T-helper 1 cell treated with Interleukin-12 subunit alpha and Interleukin-12 subunit beta and Interleukin-4 antibody, amounts not matched to agents 30 μg/mL and 1 μg/mL, for 36 hours (primary cell): ENCODE data around the gene BAHCC1.

Source experiments
- H3K27ac Mint-ChIP-seq: one replicate; pipeline ENCODE4 v1.8.0; 2021; ENCODE audit warnings: mild to moderate bottlenecking, mixed read lengths
- H3K27me3 Mint-ChIP-seq: one replicate; pipeline ENCODE4 v1.8.0; 2021; ENCODE audit warnings: low read depth, mixed read lengths
- H3K36me3 Mint-ChIP-seq: one replicate; pipeline ENCODE4 v1.8.0; 2021; ENCODE audit warnings: low read depth, mixed read lengths
- H3K4me1 Mint-ChIP-seq: one replicate; pipeline ENCODE4 v1.8.0; 2021; ENCODE audit warnings: low read depth, mixed read lengths
- H3K4me3 Mint-ChIP-seq: one replicate; pipeline ENCODE4 v1.8.0; 2021; ENCODE audit warnings: mild to moderate bottlenecking, moderate library complexity, mixed read lengths
- H3K9me3 Mint-ChIP-seq: one replicate; pipeline ENCODE4 v1.8.0; 2021; ENCODE audit warnings: mixed read lengths

The BAHCC1 gene

DNA sequence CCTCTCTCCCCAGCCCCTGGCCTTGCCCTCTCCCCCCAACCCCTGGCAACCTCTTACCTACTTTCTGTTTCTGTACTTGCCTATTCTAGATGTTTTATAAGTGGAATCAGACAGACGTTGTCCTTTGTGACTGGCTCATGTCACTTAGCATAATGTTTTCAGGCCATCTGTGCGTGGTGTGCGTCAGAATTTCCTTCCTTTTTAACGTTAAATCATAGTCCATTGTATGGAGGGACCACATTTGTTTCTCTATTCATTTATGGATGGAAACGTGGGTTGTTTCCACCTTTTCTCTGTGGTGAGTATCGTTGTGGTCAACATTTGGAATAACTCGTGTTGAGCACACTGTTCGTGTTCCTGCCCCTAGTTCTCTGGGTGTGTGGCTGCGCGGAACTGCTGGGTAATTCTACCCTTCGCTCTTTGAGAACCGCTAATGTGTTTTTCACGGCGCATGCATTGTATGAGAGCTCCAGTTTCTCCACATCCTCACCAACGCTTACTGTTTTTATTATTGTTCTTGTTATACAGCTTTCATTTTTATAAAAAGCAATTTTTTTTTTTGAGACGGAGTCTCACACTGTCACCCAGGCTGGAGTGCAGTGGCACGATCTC is 91.0 kb downstream of the BAHCC1 start:
- no peaks in the 10 kb centered on the region for H3K36me3 Mint-ChIP-seq
- peak overlapping the region; percentile 7 for H3K4me3 Mint-ChIP-seq
- H3K27me3 Mint-ChIP-seq, result peaks cover 34% of the 10 kb centered on the region
- H3K4me1 Mint-ChIP-seq, result peaks cover 9% of the 10 kb centered on the region
- H3K9me3 Mint-ChIP-seq, result no peaks in the 10 kb centered on the region
- peak overlapping the region; percentile 27 for H3K27ac Mint-ChIP-seq

DNA sequence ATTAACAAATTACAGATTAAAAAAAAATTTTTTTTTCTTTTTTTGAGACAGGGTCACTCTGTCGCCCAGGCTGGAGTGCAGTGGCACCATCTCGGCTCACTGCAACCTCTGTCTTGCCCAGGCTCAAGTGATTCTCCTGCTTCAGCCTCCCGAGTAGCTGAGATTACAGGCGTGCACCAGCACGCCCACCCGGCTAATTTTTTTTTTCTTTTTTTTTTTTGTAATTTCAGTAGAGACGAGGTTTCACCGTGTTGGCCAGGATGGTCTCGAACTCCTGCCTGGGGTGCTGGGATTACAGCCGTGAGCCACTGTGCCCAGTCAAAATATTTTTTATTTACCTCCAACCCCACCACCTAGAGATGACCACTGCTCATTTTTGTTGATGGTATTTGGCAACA is 91.8 kb downstream of the BAHCC1 start:
- Mint-ChIP-seq H3K4me3 (peak overlapping the region; percentile 59), H3K27me3 (peaks cover 29% of the 10 kb centered on the region), H3K9me3 (no peaks in the 10 kb centered on the region), H3K36me3 (no peaks in the 10 kb centered on the region), H3K27ac (no peak overlapping the region), H3K4me1 (peaks cover 9% of the 10 kb centered on the region)

DNA sequence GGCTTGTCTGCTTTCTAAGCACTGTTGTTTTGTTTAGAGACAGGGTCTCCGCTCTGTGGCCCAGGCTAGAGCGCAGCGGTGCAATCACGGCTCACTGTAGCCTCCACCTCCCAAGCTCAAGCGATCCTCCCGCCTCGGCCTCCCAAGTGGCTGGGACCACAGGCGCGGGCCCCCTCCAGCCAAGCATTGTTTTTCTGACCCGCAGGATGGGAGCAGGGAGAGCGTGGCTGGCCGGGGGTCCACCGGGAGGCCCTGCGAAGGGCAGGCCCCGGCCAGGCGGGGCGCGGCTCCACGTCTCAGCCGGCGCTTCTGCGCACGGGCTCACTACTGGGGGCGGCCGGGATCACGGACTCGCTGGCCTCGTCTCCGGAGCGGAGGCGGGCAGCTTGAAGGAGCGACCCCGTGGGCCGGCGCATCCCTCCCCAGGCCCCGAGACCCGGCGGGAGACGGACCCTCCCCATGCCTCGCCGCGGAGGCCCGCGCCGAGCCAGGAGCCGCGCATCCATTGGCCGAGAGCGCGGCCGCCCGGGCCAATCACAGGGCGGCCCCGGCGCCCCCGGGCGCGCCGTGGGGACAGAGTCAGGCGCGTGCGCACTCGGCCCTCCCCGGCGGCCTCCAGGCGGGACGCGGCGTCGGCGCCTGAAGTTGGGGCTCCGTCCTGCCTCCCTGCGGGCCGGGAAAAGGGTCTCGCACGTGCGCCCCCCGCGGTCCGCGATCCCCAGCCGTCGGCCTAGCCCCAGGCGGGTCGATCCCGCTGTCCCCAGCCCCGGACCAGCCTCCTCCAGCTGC is 92.4 kb downstream of the BAHCC1 start:
- Mint-ChIP-seq H3K27ac (no peak overlapping the region), H3K27me3 (peaks cover 23% of the 10 kb centered on the region), H3K4me3 (peak overlapping the region; percentile 59), H3K4me1 (peaks cover 9% of the 10 kb centered on the region), H3K36me3 (no peaks in the 10 kb centered on the region), H3K9me3 (no peaks in the 10 kb centered on the region)

DNA sequence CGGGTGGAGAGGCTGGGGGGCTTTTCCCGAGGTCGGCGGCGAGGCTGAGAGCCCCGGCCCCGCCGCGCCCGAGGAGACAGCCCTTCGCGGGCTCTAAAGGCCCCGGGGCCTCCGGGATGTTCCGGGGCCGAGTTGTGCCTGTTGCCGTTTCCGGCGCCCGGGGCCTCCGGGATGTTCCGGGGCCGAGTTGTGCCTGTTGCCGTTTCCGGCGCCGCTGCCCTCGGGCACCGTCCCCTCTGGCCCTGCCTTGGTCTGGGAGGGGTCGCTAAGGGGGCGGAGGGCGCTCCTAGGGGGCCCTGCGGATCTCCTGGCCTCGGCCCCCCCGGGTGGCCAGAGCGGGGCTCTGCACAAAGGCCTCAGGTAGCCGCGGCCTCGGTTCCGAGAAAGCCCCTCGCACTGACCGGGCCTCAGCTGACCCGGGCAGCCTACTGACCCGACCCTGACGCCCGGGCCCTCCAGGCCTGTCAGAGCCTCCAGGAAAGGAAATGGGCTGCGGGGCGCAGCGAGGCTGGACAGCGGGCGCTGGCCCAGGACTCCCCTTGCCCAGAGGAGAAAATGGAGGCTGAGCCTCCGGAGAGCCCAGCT is 93.1 kb downstream of the BAHCC1 start:
- Mint-ChIP-seq H3K27me3 (peaks cover 18% of the 10 kb centered on the region), H3K4me3 (no peak overlapping the region), H3K4me1 (peaks cover 9% of the 10 kb centered on the region), H3K27ac (no peak overlapping the region), H3K36me3 (no peaks in the 10 kb centered on the region), H3K9me3 (no peaks in the 10 kb centered on the region)

DNA sequence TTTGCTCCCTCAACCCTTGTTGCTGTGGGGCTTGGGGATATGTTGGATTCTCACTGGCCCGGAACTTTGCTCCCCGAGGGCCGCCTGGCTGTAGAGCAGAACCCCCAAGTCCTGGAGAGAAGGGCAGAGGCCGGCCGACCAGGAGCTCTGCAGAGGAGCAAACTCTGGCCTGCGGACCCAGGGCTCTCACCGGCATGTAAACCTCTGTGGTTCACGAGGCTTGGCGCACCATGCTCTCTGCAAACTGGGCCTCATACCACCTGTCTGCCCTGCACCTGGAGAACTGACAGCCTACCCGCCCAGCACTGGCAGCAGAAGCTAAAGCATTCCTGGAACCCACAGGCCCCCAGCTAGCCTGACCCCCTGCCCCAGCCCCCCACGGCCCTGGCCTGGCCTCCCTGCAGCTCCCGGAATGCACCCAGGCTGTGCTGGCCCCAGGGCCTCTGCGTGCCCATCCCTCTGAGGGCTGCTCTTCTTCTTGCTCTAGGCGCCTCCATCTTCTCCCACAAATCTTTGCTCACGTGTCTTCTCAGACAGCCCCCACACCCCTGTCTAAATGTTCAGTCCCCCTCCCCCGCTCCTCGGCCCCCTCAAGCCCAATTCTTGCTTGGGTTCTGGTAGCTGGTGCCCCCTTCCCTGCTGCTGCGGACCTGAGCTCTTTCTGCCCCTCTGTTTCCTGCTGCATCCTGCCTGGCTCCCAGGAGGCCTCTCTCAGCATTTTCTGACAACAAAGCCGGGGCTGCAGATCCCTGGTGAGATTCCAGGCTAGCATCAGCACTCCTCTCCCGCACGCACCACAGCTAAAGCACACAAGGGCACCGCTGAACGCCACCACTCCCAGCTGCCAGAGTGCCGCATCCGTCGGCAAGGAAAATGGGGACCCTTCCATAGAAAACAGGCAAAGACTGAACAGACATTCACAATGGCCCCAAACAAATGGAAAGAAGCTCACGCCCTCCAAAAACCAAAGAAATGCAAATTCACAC is 94.0 kb downstream of the BAHCC1 start:
- Mint-ChIP-seq H3K27ac (peak overlapping the region; percentile 74), H3K4me3 (peak overlapping the region; percentile 79), H3K36me3 (no peaks in the 10 kb centered on the region), H3K27me3 (peaks cover 18% of the 10 kb centered on the region), H3K9me3 (no peaks in the 10 kb centered on the region), H3K4me1 (peaks cover 9% of the 10 kb centered on the region)

DNA sequence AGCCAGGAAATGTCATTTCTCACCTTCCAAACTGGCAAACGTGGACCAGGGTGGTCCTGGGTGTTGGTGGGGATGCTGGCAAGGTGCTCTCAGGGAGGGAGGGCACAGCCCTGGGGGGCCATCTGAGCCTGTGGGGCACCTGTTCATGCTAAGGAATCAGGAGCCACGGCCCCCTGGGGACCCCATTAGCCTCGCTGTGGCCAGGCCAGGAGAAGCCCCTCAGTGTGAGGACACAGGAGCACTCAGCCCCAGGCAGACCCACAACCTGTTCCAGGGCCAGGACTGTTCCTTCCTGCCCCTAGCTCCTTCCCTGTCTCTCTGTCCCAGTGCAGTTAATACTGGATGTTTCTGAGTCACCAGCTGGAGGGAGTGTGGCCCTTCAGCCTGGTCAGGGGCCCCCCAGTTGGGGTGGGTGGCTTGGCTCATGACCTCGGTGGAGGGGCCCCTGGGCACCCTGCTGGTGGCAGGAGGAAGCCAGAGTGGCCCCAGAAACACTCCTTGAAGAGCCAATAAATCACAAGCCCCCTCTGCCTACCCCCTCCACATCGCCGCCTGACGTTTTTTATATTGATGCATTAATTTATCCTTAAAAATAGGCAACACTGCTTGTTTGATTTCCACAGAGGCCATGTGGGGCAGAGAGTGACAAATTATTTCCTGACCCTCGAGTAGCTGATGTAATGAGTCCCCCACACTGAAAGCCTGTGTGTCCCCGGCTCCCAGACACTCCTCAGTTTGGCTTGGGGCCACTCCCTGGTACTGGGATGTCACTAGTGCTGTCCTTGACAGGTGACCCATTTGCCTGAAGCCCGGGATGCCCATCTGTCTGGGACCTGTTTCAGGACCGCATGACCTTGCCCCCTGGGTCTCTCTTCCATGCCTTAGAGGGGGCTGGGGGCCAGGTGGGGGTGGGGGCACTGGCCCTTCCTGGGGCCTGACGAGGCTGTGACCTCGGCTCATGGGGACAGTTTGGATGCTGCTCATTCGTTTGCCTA is 95.0 kb downstream of the BAHCC1 start:
- H3K27ac Mint-ChIP-seq, result no peak overlapping the region
- peaks cover 9% of the 10 kb centered on the region for H3K4me1 Mint-ChIP-seq
- H3K36me3 Mint-ChIP-seq, result no peaks in the 10 kb centered on the region
- no peaks in the 10 kb centered on the region for H3K9me3 Mint-ChIP-seq
- H3K27me3 Mint-ChIP-seq, result peaks cover 23% of the 10 kb centered on the region
- H3K4me3 Mint-ChIP-seq, result peak overlapping the region; percentile 79

DNA sequence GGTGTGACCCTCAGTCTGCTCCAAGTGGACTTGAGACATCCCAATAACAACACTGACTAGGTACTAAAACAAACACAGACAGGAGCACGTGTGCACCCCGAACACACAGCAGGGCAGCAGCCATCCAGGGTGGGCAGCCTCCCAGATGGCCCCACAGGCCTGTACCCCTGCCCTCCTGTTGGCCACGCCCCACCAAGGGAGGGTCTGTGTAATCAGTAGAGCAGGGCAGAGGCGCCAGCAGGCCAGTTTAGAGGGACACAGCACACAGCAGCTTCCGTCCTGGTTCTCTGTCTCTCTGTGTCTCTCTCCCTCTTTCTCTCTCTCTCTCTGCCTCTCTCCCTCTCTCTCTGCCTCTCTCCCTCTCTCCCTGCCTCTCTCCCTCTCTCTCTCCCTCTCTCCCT is 95.9 kb downstream of the BAHCC1 start:
- H3K4me1 Mint-ChIP-seq, result peaks cover 6% of the 10 kb centered on the region
- H3K36me3 Mint-ChIP-seq, result no peaks in the 10 kb centered on the region
- H3K9me3 Mint-ChIP-seq, result no peaks in the 10 kb centered on the region
- no peak overlapping the region for H3K4me3 Mint-ChIP-seq
- H3K27ac Mint-ChIP-seq, result no peak overlapping the region
- H3K27me3 Mint-ChIP-seq, result peaks cover 23% of the 10 kb centered on the region

DNA sequence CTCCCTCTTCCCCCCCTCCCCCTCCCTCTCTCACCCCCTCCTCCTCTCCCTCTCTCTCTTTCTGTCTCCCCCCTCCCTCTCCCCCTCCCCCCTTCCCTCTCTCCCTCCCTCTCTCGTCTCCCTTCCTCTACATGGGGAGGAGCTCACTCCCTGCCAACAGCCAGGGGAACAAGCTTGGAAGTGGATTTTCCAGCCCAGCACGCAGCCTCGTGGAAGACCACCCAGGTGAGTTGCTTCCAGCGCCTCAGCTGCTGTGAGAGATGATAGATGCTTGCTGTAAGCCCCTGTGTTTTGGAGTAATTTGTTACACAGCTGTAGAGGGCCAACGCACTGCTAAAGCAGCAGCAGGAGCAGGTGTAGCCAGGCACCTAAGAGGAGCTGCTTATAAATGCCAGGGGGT is 96.5 kb downstream of the BAHCC1 start:
- Mint-ChIP-seq H3K9me3 (no peaks in the 10 kb centered on the region), H3K4me1 (peaks cover 3% of the 10 kb centered on the region), H3K4me3 (no peak overlapping the region), H3K27me3 (peaks cover 23% of the 10 kb centered on the region), H3K27ac (no peak overlapping the region), H3K36me3 (no peaks in the 10 kb centered on the region)

DNA sequence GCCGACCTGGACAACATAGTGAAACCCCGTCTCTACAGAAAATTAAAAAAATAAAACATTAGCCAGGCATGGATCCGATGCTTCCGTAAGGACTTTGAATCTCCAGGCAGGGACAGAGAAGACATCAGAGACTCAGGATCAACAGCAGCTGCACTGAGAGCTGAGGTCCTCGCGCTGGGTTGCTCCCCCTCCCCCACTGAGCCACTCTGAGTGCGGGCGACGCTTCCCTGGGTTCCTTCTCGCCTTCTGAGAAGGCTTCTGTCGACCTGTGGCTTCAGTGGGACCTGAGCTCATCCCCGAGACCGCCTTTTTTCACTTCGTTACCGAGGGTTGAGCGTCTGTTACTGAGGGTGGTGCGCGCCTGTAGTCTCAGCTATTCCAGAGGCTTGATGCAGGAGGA is 96.9 kb downstream of the BAHCC1 start:
- H3K27me3 Mint-ChIP-seq, result peaks cover 23% of the 10 kb centered on the region
- H3K27ac Mint-ChIP-seq, result no peak overlapping the region
- H3K9me3 Mint-ChIP-seq, result no peaks in the 10 kb centered on the region
- H3K4me3 Mint-ChIP-seq, result no peak overlapping the region
- H3K4me1 Mint-ChIP-seq, result peaks cover 3% of the 10 kb centered on the region
- H3K36me3 Mint-ChIP-seq, result no peaks in the 10 kb centered on the region

DNA sequence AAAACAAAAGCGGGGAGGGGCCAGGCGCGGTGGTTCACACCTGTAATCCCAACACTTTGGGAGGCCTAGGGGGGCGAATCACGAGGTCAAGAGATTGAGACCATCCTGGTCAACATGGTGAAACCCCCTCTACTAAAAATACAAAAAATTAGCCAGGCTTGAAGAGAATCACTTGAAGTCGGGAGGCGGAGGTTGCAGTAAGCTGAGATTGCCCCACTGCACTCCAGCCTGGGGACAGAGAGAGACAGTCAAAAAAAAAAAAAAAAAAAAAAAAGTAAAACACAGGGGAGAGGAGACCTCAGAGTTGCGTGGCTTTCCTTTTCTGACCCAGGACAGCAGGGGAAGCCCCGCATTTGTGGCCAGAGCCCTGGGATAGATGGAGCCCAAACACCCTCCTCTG is 97.4 kb downstream of the BAHCC1 start:
- Mint-ChIP-seq H3K4me3 (no peak overlapping the region), H3K4me1 (peaks cover 3% of the 10 kb centered on the region), H3K9me3 (no peaks in the 10 kb centered on the region), H3K27me3 (peaks cover 23% of the 10 kb centered on the region), H3K27ac (no peak overlapping the region), H3K36me3 (no peaks in the 10 kb centered on the region)

DNA sequence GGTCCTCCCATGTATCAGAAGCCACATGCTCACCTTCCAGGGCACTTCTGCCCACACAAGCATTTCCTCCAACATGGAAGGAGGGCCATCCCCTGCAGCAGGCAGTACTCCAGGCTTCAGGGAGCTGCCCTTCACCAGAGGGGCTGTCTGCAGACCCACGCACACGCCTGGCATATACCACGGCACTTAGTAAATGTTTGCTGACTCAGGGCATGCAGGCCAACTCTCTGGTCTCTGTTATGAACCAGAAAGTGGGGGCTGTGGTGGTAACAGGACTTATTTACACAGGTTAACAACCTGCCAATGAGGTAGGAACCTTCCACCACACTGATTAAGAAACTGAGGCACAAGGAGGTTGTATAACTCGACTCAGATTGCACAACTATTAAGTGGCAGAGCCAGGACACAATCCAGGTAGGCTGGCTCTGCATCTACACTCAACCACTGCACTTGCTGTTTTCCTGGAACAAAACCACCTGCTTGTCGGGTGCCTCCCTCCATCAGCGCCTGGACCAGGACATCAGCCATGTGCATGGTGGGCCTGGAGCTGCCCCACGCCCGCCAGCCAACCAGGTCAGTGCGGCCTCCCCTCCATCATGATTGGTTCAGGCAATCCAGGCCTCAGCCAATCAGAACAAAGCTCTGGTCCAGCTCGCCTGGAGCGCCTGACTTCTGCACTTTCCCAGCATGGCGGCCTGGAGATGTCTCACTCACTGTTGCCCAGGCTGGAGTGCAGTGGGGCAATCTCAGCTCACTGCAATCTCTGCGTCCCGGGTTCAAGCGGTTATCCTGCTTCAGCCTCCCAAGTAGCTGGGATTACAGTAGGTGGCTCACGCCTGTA is 98.2 kb downstream of the BAHCC1 start:
- H3K4me3 Mint-ChIP-seq, result no peak overlapping the region
- no peaks in the 10 kb centered on the region for H3K36me3 Mint-ChIP-seq
- H3K9me3 Mint-ChIP-seq, result no peaks in the 10 kb centered on the region
- H3K27ac Mint-ChIP-seq, result no peak overlapping the region
- peaks cover 23% of the 10 kb centered on the region for H3K27me3 Mint-ChIP-seq
- peaks cover 3% of the 10 kb centered on the region for H3K4me1 Mint-ChIP-seq

DNA sequence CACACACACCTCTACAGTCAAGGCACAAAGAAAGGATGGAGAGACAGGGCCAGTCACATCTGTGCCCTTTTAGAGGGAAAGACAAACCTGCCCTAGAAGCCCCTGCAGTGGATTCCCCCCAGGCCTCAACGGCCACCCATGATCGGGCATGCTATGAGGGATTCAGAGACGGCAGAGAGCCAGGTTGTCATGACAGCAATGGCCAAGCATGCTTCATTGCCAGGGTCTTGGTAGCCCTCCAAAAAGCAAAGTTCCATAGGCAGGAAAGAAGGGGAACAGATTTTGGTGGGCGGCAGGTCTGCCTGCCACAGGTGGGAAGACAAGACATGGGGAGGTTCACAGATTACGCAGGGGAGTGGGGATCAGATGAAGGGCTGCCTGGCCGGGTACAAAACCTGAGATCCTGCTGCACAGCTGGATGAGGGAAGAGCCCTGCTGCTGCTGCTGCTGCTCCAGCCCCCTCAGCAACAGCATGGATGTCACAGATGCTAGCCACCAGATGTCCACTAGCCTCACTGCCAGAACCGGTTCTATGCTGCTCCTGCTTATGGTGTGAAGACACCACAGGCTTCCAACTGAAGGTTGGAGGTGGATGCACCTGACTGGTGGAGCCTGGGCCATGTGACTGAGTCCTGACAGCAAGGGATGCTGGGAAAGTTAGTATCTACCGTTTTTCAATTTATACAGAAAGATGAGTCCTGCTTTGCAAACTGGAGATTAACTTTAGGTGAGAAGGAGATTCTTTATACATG is 99.5 kb downstream of the BAHCC1 start:
- no peaks in the 10 kb centered on the region for H3K4me1 Mint-ChIP-seq
- no peaks in the 10 kb centered on the region for H3K9me3 Mint-ChIP-seq
- H3K36me3 Mint-ChIP-seq, result no peaks in the 10 kb centered on the region
- peak overlapping the region; percentile 59 for H3K27ac Mint-ChIP-seq
- H3K27me3 Mint-ChIP-seq, result peaks cover 20% of the 10 kb centered on the region
- H3K4me3 Mint-ChIP-seq, result no peak overlapping the region
